ENCODE measurements around the gene HOXA10.

- TF ChIP-seq SIN3A (IDR thresholded peaks at IDR 0.05; ENCODE audit: borderline replicate concordance, insufficient read depth, low read length), result no peak
- TF ChIP-seq TAF1 (IDR thresholded peaks at IDR 0.05; ENCODE audit: borderline replicate concordance, insufficient read depth, low read length), result no peak
- 0 out of 4 replicates have a peak, but pooled peaks of 1 of the 2 experiments have one; percentile 28 for TF ChIP-seq REST (IDR thresholded peaks at IDR 0.05; ENCODE audit: insufficient read depth in 1 of 2, low read depth in 2 of 2, low read length in 2 of 2)
- TF ChIP-seq POLR2AphosphoS5 (IDR thresholded peaks at IDR 0.05; ENCODE audit: low read depth, low read length), result no peak
- TF ChIP-seq FOXP2 (optimal IDR thresholded peaks at IDR 0.05; ENCODE audit: borderline replicate concordance, extremely low read depth, extremely low read length, insufficient read depth), result peak; percentile 60
These were observed 23.4 kb downstream of the HOXA10 start for GRCh38 chr7:27150568-27151340.
